Endometrium (tissue), 2 donors: ENCODE measurements around the gene MAP1LC3C.
"Not testable (repeated sequence)": the region's sequence is repeated elsewhere in the genome, so short reads cannot be mapped to it uniquely, and the experiment has no call there.

ENCODE experiments used
- FAIRE-seq: peaks from 2 replicates; lab custom pipeline; 2012; peaks lifted over from hg19 to GRCh38; lab: Jason Lieb, UNC
- donor health status: control.
- donor health status: control.

The MAP1LC3C gene

GRCh38 chr1:241990040-241990439 lies 8.9 kb downstream of the MAP1LC3C start:
- no peak for FAIRE-seq

DNA sequence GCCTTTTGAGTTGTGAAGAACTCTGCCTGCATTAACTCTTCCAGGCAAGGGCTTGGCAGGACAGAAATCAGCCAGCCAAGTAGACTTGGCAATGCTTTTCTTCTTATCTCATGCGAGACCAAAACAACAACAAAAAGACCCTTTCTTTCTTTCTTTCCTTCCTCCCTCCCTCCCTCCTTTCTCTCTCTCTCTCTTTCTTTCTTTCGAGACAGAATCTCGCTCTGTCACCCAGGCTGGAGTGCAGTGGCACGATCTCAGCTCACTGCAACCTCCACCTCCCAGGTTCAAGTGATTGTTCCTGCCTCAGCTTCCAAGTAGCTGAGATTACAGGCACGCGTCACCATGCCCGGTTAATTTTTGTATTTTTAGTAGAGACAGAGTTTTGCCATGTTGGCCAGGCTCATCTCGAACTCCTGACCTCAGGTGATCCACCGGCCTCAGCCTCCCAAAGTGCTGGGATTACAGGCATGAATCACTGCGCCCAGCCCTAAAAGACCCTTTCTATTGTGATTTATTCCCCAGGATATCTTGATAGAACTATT lies 10.4 kb downstream of the MAP1LC3C start:
- not testable (repeated sequence) for FAIRE-seq

GRCh38 chr1:241985787-241986186 lies 13.1 kb downstream of the MAP1LC3C start:
- no peak for FAIRE-seq

GRCh38 chr1:241979926-241980325 lies 19.0 kb downstream of the MAP1LC3C start:
- no peak for FAIRE-seq

- no peak for FAIRE-seq
Observed at GRCh38 chr1:241979071-241979470, 19.8 kb downstream of the MAP1LC3C start.

DNA sequence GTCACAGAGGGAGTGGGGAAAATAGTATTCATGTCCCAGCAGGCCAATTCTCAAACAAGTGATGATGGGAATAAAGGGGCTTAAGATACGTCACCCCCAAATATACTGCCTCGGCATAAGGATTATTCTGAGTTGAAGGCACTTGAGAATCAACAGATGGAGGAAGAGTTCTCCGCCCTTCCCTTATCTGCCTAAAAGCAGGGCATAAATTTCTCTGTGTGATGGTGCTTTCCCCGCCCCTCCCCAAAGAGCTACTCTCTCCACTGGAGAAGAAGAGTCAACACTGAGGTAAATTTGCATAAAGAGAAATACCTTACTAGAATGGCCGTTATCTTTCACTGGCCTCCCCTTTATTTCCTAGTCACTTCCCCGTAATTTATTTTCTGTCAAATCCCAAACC lies 22.7 kb downstream of the MAP1LC3C start:
- no peak for FAIRE-seq

DNA sequence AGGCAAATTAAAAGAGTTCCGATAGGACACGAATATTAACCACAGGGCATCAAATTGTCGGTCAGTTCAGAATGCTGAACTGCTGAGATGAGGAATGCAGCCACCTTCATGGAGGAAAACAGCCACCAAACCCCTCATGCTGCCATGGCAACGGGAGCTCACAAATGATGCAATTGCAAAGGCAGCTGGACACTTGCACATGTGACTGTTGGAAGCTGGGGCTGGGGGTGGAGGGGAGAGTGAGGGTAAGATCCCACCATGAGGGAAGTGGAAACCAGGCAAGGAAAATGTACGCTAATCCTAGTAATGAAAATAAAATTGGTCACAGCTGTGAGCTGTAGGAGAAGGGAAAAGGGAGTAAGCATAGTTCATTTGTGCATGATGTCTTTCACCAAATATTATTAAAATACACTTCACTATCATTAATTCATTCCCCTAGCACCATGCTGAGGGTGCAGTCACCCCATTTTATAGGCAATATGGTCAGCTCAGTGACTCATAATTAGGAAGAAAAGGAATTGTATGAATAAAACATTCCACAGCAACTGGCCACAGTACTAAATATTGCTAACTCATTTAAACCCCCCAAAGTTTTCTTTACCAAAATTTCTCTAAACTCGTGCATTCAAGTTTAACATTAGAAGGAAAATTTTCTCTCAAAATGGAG lies 26.1 kb downstream of the MAP1LC3C start:
- FAIRE-seq, result no peak

DNA sequence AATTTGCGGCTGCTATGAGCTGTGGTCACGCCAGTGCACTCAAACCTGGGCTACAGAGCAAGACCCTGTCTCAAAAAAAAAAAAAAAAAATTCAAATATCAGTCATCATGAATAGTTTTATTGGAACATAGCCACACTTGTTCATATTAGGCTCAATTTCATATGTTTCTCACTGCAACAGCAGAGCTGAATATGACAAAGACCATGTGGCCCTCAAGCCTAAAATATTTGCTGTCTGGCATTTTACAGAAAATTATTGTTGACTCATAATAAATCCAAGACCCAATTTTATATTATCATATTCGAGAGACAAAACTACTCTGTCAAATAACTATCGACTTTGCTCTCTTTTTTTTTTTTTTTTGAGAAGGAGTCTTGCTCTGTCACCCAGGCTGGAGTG lies 30.3 kb downstream of the MAP1LC3C start:
- FAIRE-seq, result no peak

GRCh38 chr1:241964550-241965282 lies 34.2 kb downstream of the MAP1LC3C start:
- no peak for FAIRE-seq

- FAIRE-seq, result no peak
Observed at GRCh38 chr1:241963722-241964121, 35.2 kb downstream of the MAP1LC3C start.

- no peak for FAIRE-seq
Observed at GRCh38 chr1:241962153-241962552, 36.7 kb downstream of the MAP1LC3C start.

GRCh38 chr1:241957692-241958494 lies 41.0 kb downstream of the MAP1LC3C start, which contains the start of gene BECN2:
Gene BECN2 (plus strand): TSS chr1:241957767. CDS start chr1:241957767, 0 bp downstream.
- no peak for FAIRE-seq

GRCh38 chr1:241950390-241950789 lies 48.5 kb downstream of the MAP1LC3C start:
- FAIRE-seq, result no peak

- no peak for FAIRE-seq
Observed at GRCh38 chr1:241947354-241947753, 51.5 kb downstream of the MAP1LC3C start.
